WTC11 (cell line): ENCODE measurements around the gene ZNF646. TPM values are rescaled to one million over a fixed set of nuclear protein-coding genes. Genes with fewer than 3 reads are reported as not detected.
A peak's percentile ranks its signal among the peaks of the same experiment; 100 is the strongest.

Experiments used
- AR ChIP-seq: fragments of 250-450 bp; sonication (Bioruptor Pico); IDR thresholded peaks from 2 replicates; pipeline ENCODE4 v1.9.0; 2021; ENCODE audit warnings: mild to moderate bottlenecking
- ARID4B ChIP-seq: sonication (generic); formaldehyde crosslinking; IDR thresholded peaks from 2 replicates; pipeline ENCODE4 v1.8.0; 2023; ENCODE audit warnings: missing genetic modification reagents, mild to moderate bottlenecking, borderline replicate concordance
- E2F1 ChIP-seq: sonication (generic); formaldehyde crosslinking; IDR thresholded peaks from 2 replicates; pipeline ENCODE4 v1.8.0; 2022; ENCODE audit warnings: mild to moderate bottlenecking, missing genetic modification reagents
- ESRRA ChIP-seq: sonication (generic); formaldehyde crosslinking; IDR thresholded peaks from 2 replicates; pipeline ENCODE4 v1.8.1; 2022; ENCODE audit warnings: mild to moderate bottlenecking, missing genetic modification reagents, borderline replicate concordance
- FOXK1 ChIP-seq: sonication (generic); formaldehyde crosslinking; IDR thresholded peaks from 2 replicates; pipeline ENCODE4 v1.8.0; 2022; ENCODE audit warnings: mild to moderate bottlenecking, moderate library complexity, missing genetic modification reagents
- GRHL2 ChIP-seq: fragments of 250-450 bp; sonication (Bioruptor Pico); IDR thresholded peaks from 2 replicates; pipeline ENCODE4 v1.8.0; 2022; ENCODE audit warnings: mild to moderate bottlenecking, moderate library complexity; ENCODE audit not compliant: insufficient replicate concordance, severe bottlenecking
- JAZF1 ChIP-seq: fragments of 250-450 bp; sonication (Bioruptor Pico); IDR thresholded peaks from 2 replicates; pipeline ENCODE4 v1.9.0; 2021; ENCODE audit warnings: moderate library complexity, mild to moderate bottlenecking, inconsistent platforms
- MAX ChIP-seq: sonication (generic); formaldehyde crosslinking; IDR thresholded peaks from 2 replicates; pipeline ENCODE4 v1.8.0; 2022; ENCODE audit warnings: mild to moderate bottlenecking, missing genetic modification reagents
- NR2C2 ChIP-seq: sonication (generic); formaldehyde crosslinking; IDR thresholded peaks from 2 replicates; pipeline ENCODE4 v1.8.0; 2022; ENCODE audit warnings: mild to moderate bottlenecking, missing genetic modification reagents
- SMAD3 ChIP-seq: sonication (generic); formaldehyde crosslinking; IDR thresholded peaks from 2 replicates; pipeline ENCODE4 v1.8.0; 2022; ENCODE audit warnings: missing genetic modification reagents, mild to moderate bottlenecking, borderline replicate concordance
- TP53 ChIP-seq: sonication (generic); formaldehyde crosslinking; IDR thresholded peaks from 2 replicates; pipeline ENCODE4 v1.8.1; 2023; ENCODE audit warnings: mild to moderate bottlenecking, missing genetic modification reagents
- USF1 ChIP-seq: sonication (generic); formaldehyde crosslinking; IDR thresholded peaks from 2 replicates; pipeline ENCODE4 v1.8.0; 2022; ENCODE audit warnings: mild to moderate bottlenecking, missing genetic modification reagents
- ZNF138 ChIP-seq: sonication (generic); formaldehyde crosslinking; conservative IDR thresholded peaks from 2 replicates; pipeline ENCODE4 v1.8.1; 2022; ENCODE audit warnings: mild to moderate bottlenecking, moderate library complexity, missing genetic modification reagents
- ZNF512 ChIP-seq: sonication (generic); formaldehyde crosslinking; IDR thresholded peaks from 2 replicates; pipeline ENCODE4 v1.8.1; 2022; ENCODE audit warnings: missing genetic modification reagents, borderline replicate concordance
- ZSCAN18 ChIP-seq: fragments of 250-450 bp; sonication (Bioruptor Pico); IDR thresholded peaks from 2 replicates; pipeline ENCODE4 v2.1.2; 2022; ENCODE audit warnings: mild to moderate bottlenecking, moderate library complexity
- total RNA-seq: library from RNA; stranded (reverse); gene quantifications from 3 replicates; pipeline ENCODE4 v1.2.3, GENCODE V29; 2021
- TF ChIP-seq, protein P1 (sequence below): sonication (generic); formaldehyde crosslinking; IDR thresholded peaks from 2 replicates; pipeline ENCODE4 v1.8.1; 2023; ENCODE audit warnings: mild to moderate bottlenecking, missing genetic modification reagents, moderate library complexity
- TF ChIP-seq, protein P2 (sequence below): sonication (generic); formaldehyde crosslinking; IDR thresholded peaks from 2 replicates; pipeline ENCODE4 v1.8.0; 2023; ENCODE audit warnings: missing genetic modification reagents

The ZNF646 gene
- total RNA-seq, 1 experiment from 2014 or later: 29.3 TPM

DNA sequence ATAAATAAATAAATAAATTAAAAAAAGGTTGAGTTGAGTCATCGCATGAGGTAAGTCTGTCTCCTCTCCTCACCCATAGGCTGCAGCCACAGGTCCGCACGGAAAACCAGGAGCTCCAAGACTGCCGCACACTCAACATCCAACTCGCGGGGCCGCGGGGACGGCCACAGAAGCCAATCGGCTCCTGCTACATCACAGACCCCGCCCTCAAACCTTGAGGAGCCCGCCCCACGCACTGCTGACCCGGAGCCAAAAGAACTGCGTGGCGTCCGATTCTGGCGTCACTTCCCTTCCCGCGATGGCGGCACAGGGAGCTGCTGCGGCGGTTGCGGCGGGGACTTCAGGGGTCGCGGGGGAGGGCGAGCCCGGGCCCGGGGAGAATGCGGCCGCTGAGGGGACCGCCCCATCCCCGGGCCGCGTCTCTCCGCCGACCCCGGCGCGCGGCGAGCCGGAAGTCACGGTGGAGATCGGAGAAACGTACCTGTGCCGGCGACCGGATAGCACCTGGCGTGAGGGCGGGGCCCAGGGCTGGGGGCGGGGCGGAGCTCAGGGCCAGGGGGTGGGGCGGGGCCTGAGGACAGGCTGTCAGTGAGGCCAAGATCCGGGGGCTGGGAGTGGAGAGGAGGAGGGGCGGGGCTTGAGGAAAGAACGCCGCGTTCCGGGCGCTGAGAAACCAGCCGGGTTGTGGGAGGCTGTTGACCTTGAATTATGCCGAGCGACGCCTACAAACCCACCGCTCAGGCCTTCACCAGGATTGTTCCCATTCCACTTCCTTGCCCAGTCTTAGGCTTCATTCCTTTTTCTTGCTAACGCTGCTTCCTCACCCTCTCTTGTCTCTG is 43.4 kb downstream of the ZNF646 start, which contains the start of gene KAT8 (continued):
- TF ChIP-seq AR (no peak), SMAD3 (CRISPR knock-in tag) (no peak), FOXK1 (CRISPR knock-in tag) (peak; percentile 91), E2F1 (no peak), ARID4B (CRISPR knock-in tag) (peak; percentile 72; the same call in 1 of the 2 replicates), ZNF138 (CRISPR knock-in tag) (no peak), ZNF512 (CRISPR knock-in tag) (no peak), MAX (CRISPR knock-in tag) (peak; percentile 70), TP53 (CRISPR knock-in tag) (no peak), JAZF1 (no peak), ZSCAN18 (CRISPR knock-in tag) (no peak), ESRRA (CRISPR knock-in tag) (no peak), USF1 (peak; percentile 23; the same call in 1 of the 2 replicates), NR2C2 (peak; percentile 98), GRHL2 (CRISPR knock-in tag) (no peak)
- TF ChIP-seq, protein P1, sequence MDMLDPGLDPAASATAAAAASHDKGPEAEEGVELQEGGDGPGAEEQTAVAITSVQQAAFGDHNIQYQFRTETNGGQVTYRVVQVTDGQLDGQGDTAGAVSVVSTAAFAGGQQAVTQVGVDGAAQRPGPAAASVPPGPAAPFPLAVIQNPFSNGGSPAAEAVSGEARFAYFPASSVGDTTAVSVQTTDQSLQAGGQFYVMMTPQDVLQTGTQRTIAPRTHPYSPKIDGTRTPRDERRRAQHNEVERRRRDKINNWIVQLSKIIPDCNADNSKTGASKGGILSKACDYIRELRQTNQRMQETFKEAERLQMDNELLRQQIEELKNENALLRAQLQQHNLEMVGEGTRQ (CRISPR knock-in tag): no peak; the same call in 1 of the 2 replicates
- TF ChIP-seq, protein P2, sequence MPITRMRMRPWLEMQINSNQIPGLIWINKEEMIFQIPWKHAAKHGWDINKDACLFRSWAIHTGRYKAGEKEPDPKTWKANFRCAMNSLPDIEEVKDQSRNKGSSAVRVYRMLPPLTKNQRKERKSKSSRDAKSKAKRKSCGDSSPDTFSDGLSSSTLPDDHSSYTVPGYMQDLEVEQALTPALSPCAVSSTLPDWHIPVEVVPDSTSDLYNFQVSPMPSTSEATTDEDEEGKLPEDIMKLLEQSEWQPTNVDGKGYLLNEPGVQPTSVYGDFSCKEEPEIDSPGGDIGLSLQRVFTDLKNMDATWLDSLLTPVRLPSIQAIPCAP: no peak
